CD4-positive, alpha-beta T cell (primary cell): ENCODE measurements around the gene IGDCC3. TPM values are rescaled to one million over a fixed set of nuclear protein-coding genes. Genes with fewer than 3 reads are reported as not detected.

Source experiments
- ATAC-seq: fragments of 200-7000 bp; cut with Tn5 transposase; one replicate; pipeline ENCODE4 v1.10.0; 2022; ENCODE audit warnings: mild to moderate bottlenecking; ENCODE audit not compliant: poor library complexity
- CTCF ChIA-PET: fragments of 350-600 bp; sonication (Branson Sonifier 250); formaldehyde crosslinking; loops from one replicate; lab custom pipeline; 2021; ENCODE audit warnings: antibody characterized with exemption, inconsistent platforms; lab: Charles Lee
- POLR2A ChIA-PET: fragments of 350-600 bp; sonication (Branson Sonifier 250); formaldehyde crosslinking; loops from one replicate; lab custom pipeline; 2021; ENCODE audit warnings: antibody characterized with exemption, inconsistent platforms; lab: Charles Lee
- DNase-seq, 14 experiments: peaks; one replicate each; pipeline ENCODE4 v3.0.0-alpha.2; 2013 to 2020; ENCODE audit warnings: mixed read lengths in 2 of 14
- H3K27ac ChIP-seq, 2 donors: one replicate each; pipeline versions ENCODE4 v1.5.1 to v1.7.0; 2013; ENCODE audit warnings: low read length in 2 of 2, low read depth in 1 of 2, mild to moderate bottlenecking in 1 of 2
- H3K27me3 ChIP-seq, 2 experiments: 1 replicate in 1 of 2; 2 replicates in 1 of 2; pipeline versions ENCODE4 v1.6.1 to v1.7.0; 2013; ENCODE audit warnings: low read length in 2 of 2, control low read depth in 1 of 2, mild to moderate bottlenecking in 1 of 2, moderate library complexity in 1 of 2; ENCODE audit not compliant: insufficient read depth in 2 of 2, control insufficient read depth in 1 of 2
- H3K36me3 ChIP-seq: one replicate; pipeline ENCODE4 v1.6.1; 2013; ENCODE audit warnings: low read length, control low read depth; ENCODE audit not compliant: insufficient read depth
- H3K4me1 ChIP-seq: one replicate; pipeline ENCODE4 v1.6.1; 2013; ENCODE audit warnings: low read length, control low read depth; ENCODE audit not compliant: insufficient read depth
- H3K4me3 ChIP-seq: one replicate; pipeline ENCODE4 v1.5.1; 2013; ENCODE audit warnings: mild to moderate bottlenecking, low read length, moderate library complexity
- H3K9me3 ChIP-seq, 2 experiments: 1 replicate in 1 of 2; 2 replicates in 1 of 2; pipeline versions ENCODE4 v1.6.1 to v1.7.0; 2013; ENCODE audit warnings: low read length in 2 of 2, mild to moderate bottlenecking in 2 of 2, control low read depth in 1 of 2, moderate library complexity in 1 of 2; ENCODE audit not compliant: control insufficient read depth in 1 of 2, insufficient read depth in 1 of 2
- H3K27ac Mint-ChIP-seq: one replicate; pipeline ENCODE4 v1.8.0; 2020; ENCODE audit warnings: mixed read lengths
- H3K27me3 Mint-ChIP-seq: one replicate; pipeline ENCODE4 v1.8.0; 2021; ENCODE audit warnings: mixed read lengths
- H3K36me3 Mint-ChIP-seq: one replicate; pipeline ENCODE4 v1.8.0; 2021; ENCODE audit warnings: low read depth, mixed read lengths
- H3K4me1 Mint-ChIP-seq: one replicate; pipeline ENCODE4 v1.8.0; 2021; ENCODE audit warnings: low read depth, mixed read lengths
- H3K4me3 Mint-ChIP-seq: one replicate; pipeline ENCODE4 v1.8.0; 2020; ENCODE audit warnings: mild to moderate bottlenecking, mixed read lengths
- H3K9me3 Mint-ChIP-seq: one replicate; pipeline ENCODE4 v1.8.0; 2020; ENCODE audit warnings: mixed read lengths
- intact Hi-C, 2 experiments: fragments of 100-400 bp; cut with DNase I in 1 of 2; cut with micrococcal nuclease in 1 of 2; formaldehyde crosslinking; loops; one replicate each; pipeline versions ENCODE4 v1.15.1 to v1.9.0; 2023 to 2025; cut with DNase I, micrococcal nuclease
- total RNA-seq, 174 experiments: library from RNA in 2 of 174; stranded (reverse) in 2 of 174; gene quantifications; one replicate each; pipeline ENCODE4 v1.2.3 and lab custom pipeline; 2021 to 2026
- TF ChIP-seq, protein P1 (sequence below): fragments of 200-600 bp; IDR thresholded peaks from one replicate; pipeline ENCODE4 v1.8.0; 2022; ENCODE audit warnings: antibody characterized with exemption, mild to moderate bottlenecking

IGDCC3 gene
- total RNA-seq, 2 experiments from 2014 or later, result not detected

DNA sequence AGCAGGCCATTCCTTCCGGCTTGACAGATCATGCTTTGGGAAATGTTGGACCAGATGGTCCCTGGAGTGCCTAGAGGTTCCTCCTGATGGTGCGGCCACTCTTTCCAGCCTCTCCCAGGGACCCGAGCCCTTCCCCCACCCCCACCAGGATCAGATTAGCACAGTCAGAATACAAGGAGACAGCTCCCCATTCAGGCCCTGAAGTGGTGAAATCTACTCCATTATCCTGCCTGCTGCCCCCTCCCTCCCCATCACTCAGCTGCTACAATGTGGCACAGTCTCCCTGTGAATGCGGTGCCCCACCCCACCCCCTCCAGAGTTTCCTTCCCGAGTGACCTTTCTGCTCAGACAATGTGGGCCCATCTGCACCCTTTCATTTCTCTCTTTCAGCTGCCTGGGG, 43.9 kb downstream of the IGDCC3 start:
- TF ChIP-seq, protein P1, sequence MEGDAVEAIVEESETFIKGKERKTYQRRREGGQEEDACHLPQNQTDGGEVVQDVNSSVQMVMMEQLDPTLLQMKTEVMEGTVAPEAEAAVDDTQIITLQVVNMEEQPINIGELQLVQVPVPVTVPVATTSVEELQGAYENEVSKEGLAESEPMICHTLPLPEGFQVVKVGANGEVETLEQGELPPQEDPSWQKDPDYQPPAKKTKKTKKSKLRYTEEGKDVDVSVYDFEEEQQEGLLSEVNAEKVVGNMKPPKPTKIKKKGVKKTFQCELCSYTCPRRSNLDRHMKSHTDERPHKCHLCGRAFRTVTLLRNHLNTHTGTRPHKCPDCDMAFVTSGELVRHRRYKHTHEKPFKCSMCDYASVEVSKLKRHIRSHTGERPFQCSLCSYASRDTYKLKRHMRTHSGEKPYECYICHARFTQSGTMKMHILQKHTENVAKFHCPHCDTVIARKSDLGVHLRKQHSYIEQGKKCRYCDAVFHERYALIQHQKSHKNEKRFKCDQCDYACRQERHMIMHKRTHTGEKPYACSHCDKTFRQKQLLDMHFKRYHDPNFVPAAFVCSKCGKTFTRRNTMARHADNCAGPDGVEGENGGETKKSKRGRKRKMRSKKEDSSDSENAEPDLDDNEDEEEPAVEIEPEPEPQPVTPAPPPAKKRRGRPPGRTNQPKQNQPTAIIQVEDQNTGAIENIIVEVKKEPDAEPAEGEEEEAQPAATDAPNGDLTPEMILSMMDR, result no peak
- CTCF ChIA-PET, result no interaction called here
- Mint-ChIP-seq H3K27ac (no peak overlapping the region), H3K9me3 (no peaks in the 10 kb centered on the region), H3K4me1 (no peaks in the 10 kb centered on the region), H3K36me3 (no peaks in the 10 kb centered on the region), H3K4me3 (no peak overlapping the region), H3K27me3 (peaks cover 9% of the 10 kb centered on the region)
- H3K9me3 ChIP-seq, result peaks cover 0 to 4% of the 10 kb centered on the region in 2 experiments
- POLR2A ChIA-PET, result no interaction called here
- intact Hi-C loops, result loop anchor here in 1 of 2 experiments (5.0 kb wide), 1 partner anchor 38 kb away; no protein-coding TSS in a partner anchor
- no peaks in the 10 kb centered on the region for H3K36me3 ChIP-seq
- ATAC-seq (no peak), DNase-seq (no peak)
- H3K27me3 ChIP-seq, result no peaks in the 10 kb centered on the region
- no peak overlapping the region for H3K4me3 ChIP-seq
- H3K27ac ChIP-seq, result no peak overlapping the region
- no peaks in the 10 kb centered on the region for H3K4me1 ChIP-seq

DNA sequence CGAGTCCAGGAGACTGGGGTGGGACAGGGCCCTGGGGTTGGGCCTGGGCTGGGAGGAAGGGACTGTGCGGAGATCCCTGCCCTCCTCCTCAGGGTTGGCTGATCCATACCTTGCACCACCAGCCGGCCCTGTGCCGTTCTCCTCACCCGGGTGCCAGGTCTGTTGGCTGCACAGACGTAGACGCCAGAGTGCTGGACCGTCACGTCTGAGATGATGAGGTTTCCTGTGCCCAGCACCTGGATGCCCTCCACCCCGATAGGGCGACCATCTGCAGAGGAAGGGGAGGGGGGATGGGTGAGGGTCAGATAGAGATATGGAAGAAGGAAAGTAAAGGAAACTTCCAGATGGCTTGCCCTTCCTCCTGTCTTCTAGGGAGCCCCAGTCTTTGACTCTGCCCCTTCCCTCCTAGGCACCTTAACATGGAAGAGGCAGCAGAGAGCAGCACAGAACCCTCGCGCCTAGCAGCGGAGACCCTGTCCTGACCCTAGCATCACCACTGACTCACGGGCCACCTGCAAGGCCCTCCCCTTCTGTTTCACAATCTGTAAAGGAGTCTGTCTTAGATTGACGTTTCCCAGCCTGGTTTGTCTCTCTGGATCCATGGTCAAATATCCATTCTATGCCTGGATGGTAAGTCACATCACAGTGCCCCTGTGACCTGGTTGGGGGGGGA, 44.5 kb downstream of the IGDCC3 start:
- Histone ChIP-seq H3K36me3 (no peaks in the 10 kb centered on the region), H3K27ac (no peak overlapping the region), H3K4me3 (no peak overlapping the region), H3K27me3 (no peaks in the 10 kb centered on the region), H3K9me3 (peaks cover 0 to 4% of the 10 kb centered on the region in 2 experiments), H3K4me1 (no peaks in the 10 kb centered on the region)
- CTCF ChIA-PET, result no interaction called here
- TF ChIP-seq, protein P1, result no peak
- POLR2A ChIA-PET, result no interaction called here
- intact Hi-C loops, result loop anchor here in 1 of 2 experiments (5.0 kb wide), 1 partner anchor 39 kb away; no protein-coding TSS in a partner anchor
- H3K27me3 Mint-ChIP-seq, result peaks cover 10% of the 10 kb centered on the region
- no peaks in the 10 kb centered on the region for H3K9me3 Mint-ChIP-seq
- no peaks in the 10 kb centered on the region for H3K4me1 Mint-ChIP-seq
- H3K36me3 Mint-ChIP-seq, result no peaks in the 10 kb centered on the region
- ATAC-seq (no peak), DNase-seq (peak in 1 of 14 experiments; percentile 10)
- H3K4me3 Mint-ChIP-seq, result no peak overlapping the region
- H3K27ac Mint-ChIP-seq, result no peak overlapping the region

DNA sequence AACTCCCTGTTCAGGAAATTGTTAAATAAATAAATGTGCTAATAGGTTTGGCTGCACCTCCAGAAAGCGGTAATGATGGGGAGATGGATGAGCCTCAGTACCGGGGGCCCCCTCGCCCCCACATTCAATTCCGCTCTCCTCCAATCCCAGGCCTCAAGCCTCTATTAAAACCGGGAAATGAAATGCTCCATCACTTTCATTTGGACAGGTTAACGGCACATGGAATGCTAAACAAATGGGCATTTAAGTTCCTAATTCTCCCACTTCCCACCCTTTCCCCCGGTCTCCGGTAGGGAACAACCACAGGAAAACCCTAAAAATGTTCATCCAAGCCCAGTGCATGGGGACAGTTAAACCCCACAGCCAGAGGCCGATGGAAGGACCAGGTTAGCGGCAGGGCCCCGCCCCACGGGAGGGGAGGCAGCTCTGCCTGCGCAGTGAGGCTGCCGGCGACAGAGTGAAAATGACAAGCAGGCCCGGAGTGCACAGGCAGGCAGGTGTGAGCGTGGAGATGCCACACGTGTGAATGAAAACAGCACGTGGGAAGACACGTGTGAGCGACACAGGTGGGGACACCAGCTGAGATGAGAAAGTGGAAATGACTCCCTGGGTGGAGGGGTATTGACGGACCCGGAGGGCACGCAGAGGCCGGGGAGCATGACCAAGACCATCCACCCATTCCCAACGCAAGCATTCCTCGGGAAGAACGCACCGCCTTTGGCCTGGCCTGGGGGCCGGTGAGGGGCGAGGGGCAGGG, 45.2 kb downstream of the IGDCC3 start:
- no peaks in the 10 kb centered on the region for H3K4me1 ChIP-seq
- Mint-ChIP-seq H3K27me3 (peaks cover 15% of the 10 kb centered on the region), H3K4me1 (no peaks in the 10 kb centered on the region), H3K36me3 (no peaks in the 10 kb centered on the region), H3K4me3 (no peak overlapping the region), H3K9me3 (no peaks in the 10 kb centered on the region), H3K27ac (no peak overlapping the region)
- intact Hi-C loops, result loop anchor here in 1 of 2 experiments (5.0 kb wide), 1 partner anchor 40 kb away; no protein-coding TSS in a partner anchor
- H3K36me3 ChIP-seq, result no peaks in the 10 kb centered on the region
- H3K27ac ChIP-seq, result no peak overlapping the region
- ChIA-PET CTCF (no interaction called here), POLR2A (no interaction called here)
- no peak for DNase-seq
- no peak overlapping the region for H3K4me3 ChIP-seq
- no peaks in the 10 kb centered on the region for H3K27me3 ChIP-seq
- TF ChIP-seq, protein P1, result no peak
- peaks cover 0 to 4% of the 10 kb centered on the region in 2 experiments for H3K9me3 ChIP-seq
- no peak for ATAC-seq
